Common myeloid progenitor, CD34-positive (primary cell): ENCODE data around the gene OPHN1.
A peak's percentile ranks its signal among the peaks of the same experiment; 100 is the strongest.
"Not testable (repeated sequence)": the region's sequence is repeated elsewhere in the genome, so short reads cannot be mapped to it uniquely, and the experiment has no call there.

Experiments
- CTCF ChIA-PET: fragments of 350-600 bp; sonication (Branson Sonifier 250); formaldehyde crosslinking; loops from one replicate; lab custom pipeline; 2021; ENCODE audit warnings: antibody characterized with exemption; lab: Charles Lee
- POLR2A ChIA-PET: fragments of 350-600 bp; sonication (Branson Sonifier 250); formaldehyde crosslinking; loops from one replicate; lab custom pipeline; 2021; ENCODE audit warnings: antibody characterized with exemption; lab: Charles Lee
- DNase-seq, 3 donors: peaks; one replicate each; pipeline versions ENCODE4 v3.0.0 to v3.0.0-alpha.2; 2013
- H3K27ac ChIP-seq, 2 experiments: 1 replicate in 1 of 2; 2 replicates in 1 of 2; pipeline ENCODE4 v1.7.0; 2013; ENCODE audit warnings: inconsistent platforms in 2 of 2, low read length in 2 of 2, mild to moderate bottlenecking in 2 of 2, low read depth in 1 of 2, moderate library complexity in 1 of 2; ENCODE audit not compliant: severe bottlenecking in 2 of 2, insufficient read depth in 1 of 2, poor library complexity in 1 of 2
- H3K27me3 ChIP-seq, 5 experiments: replicated peaks in 2 of 5; 1 replicate in 3 of 5; 2 replicates in 2 of 5; pipeline versions ENCODE4 v1.6.1 to v1.7.0; 2013; ENCODE audit warnings: low read length in 4 of 5, mild to moderate bottlenecking in 2 of 5, moderate library complexity in 2 of 5, inconsistent platforms in 1 of 5; ENCODE audit not compliant: insufficient read depth in 5 of 5, control insufficient read depth in 4 of 5
- H3K36me3 ChIP-seq, 4 experiments: 1 replicate in 2 of 4; 2 replicates in 2 of 4; pipeline versions ENCODE4 v1.6.1 to v1.7.0; 2013; ENCODE audit warnings: low read length in 3 of 4, control low read depth in 1 of 4, mild to moderate bottlenecking in 1 of 4; ENCODE audit not compliant: control insufficient read depth in 4 of 4, insufficient read depth in 4 of 4
- H3K4me1 ChIP-seq, 4 experiments: 1 replicate in 3 of 4; 2 replicates in 1 of 4; pipeline versions ENCODE4 v1.6.1 to v1.7.1; 2013; ENCODE audit warnings: low read length in 3 of 4, mild to moderate bottlenecking in 3 of 4, control low read depth in 1 of 4, inconsistent platforms in 1 of 4, moderate library complexity in 1 of 4; ENCODE audit not compliant: control insufficient read depth in 4 of 4, insufficient read depth in 4 of 4; ENCODE audit errors: control extremely low read depth in 1 of 4
- H3K4me3 ChIP-seq, 7 experiments: 1 replicate in 4 of 7; 2 replicates in 3 of 7; pipeline versions ENCODE4 v1.5.1 to v1.7.0; 2013; ENCODE audit warnings: mild to moderate bottlenecking in 7 of 7, low read length in 6 of 7, moderate library complexity in 6 of 7, inconsistent platforms in 2 of 7, low read depth in 2 of 7, control low read depth in 1 of 7; ENCODE audit not compliant: insufficient read depth in 4 of 7, control insufficient read depth in 1 of 7; ENCODE audit errors: extremely low read depth in 1 of 7
- H3K9me3 ChIP-seq, 5 experiments: 1 replicate in 4 of 5; 2 replicates in 1 of 5; pipeline versions ENCODE4 v1.6.1 to v1.7.1; 2013; ENCODE audit warnings: low read length in 4 of 5, mild to moderate bottlenecking in 2 of 5, inconsistent platforms in 1 of 5, low read depth in 1 of 5, moderate library complexity in 1 of 5; ENCODE audit not compliant: control insufficient read depth in 4 of 5, insufficient read depth in 2 of 5; ENCODE audit errors: control extremely low read depth in 1 of 5
- WGBS: methylation state at CpG from one replicate; pipeline ENCODE4 v1.1.5; 2013; ENCODE audit not compliant: insufficient coverage; 5-methylcytosine and 5-hydroxymethylcytosine counted together

Gene OPHN1

DNA sequence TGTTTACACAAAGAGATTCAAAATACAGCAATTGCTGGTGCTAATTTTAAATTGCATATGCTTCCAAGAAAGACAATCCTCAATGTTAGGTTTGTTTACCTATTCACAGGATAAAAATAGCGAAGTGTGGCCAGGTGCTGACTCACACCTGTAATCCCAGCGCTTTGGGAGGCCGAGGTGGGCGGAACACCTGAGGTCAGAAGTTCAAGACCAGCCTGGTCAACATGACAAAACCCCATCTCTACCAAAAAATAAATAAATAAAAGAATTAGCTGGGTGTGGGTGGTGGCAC lies 77.7 kb downstream of the OPHN1 start:
- ChIA-PET POLR2A (no interaction called here), CTCF (no interaction called here)
- no peak overlapping the region for H3K4me3 ChIP-seq
- no peaks in the 10 kb centered on the region for H3K4me1 ChIP-seq
- no CpG with 5 or more reads among the region's 4 CpGs for WGBS
- DNase-seq, result no peak
- H3K27ac ChIP-seq, result no peak overlapping the region
- H3K27me3 ChIP-seq, result no peaks in the 10 kb centered on the region
- no peaks in the 10 kb centered on the region for H3K36me3 ChIP-seq
- H3K9me3 ChIP-seq, result no peaks in the 10 kb centered on the region

DNA sequence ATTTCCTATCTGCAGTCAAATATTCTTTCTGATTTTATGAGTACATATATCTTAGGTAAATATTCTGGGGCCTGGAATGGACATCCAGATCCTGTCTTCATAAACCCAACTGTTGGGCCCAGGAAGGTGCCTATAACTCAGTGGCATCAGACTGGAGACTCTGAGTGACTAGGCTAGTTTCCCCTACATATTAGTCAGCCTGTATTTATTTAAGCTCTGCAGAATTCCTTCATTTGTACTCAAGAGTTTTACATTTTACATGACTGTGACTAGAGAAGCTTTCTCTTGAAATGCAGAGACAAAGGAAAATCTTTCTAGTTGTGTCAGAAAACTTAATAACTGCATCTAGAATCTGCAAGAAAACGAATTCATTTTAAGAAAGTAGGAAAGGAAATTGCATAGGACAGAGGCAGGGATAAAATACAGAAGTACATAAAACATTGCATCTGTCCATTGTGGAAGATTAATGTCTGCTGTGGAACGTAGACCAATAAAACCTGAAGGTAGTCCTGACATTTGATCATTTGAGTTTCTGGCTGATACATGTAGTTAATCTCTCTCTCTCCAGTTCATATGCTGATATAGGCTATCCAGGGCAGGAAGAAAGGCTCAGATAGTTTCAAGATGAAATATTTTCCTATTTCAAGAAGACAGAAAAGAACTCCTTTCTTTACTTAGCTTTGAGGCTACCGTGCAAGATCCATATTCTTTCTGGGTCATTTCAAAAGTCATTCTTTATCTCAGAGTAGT lies 78.2 kb downstream of the OPHN1 start:
- Histone ChIP-seq H3K9me3 (no peaks in the 10 kb centered on the region), H3K27me3 (no peaks in the 10 kb centered on the region), H3K36me3 (no peaks in the 10 kb centered on the region), H3K27ac (no peak overlapping the region), H3K4me3 (no peak overlapping the region), H3K4me1 (no peaks in the 10 kb centered on the region)
- WGBS, result 39% methylated on average over 3 of the region's 3 CpGs
- peak in 1 of 3 donors; percentile 6 for DNase-seq
- ChIA-PET CTCF (no interaction called here), POLR2A (no interaction called here)

DNA sequence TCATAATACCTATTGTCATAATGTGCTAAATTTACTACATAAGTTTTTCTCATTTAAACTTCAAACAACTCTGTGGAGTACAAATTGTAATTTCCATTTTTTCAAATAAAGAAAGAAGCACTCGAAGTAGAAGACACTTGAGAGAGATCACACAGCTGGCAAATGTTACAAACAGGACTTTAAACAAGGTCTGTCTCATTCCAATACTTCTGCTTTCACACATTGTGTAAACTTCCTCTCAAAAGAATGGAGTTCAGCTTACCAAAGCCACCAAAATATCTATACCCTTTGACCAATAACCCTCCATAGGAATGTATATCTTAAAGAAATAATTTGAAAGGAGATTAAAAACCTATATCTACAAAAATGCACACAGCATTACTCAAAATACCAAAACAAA lies 88.3 kb downstream of the OPHN1 start:
- Histone ChIP-seq H3K4me1 (no peaks in the 10 kb centered on the region), H3K9me3 (no peaks in the 10 kb centered on the region), H3K27me3 (no peaks in the 10 kb centered on the region), H3K27ac (no peak overlapping the region), H3K36me3 (no peaks in the 10 kb centered on the region), H3K4me3 (no peak overlapping the region)
- no CpG with 5 or more reads among the region's 1 CpG for WGBS
- POLR2A ChIA-PET, result no interaction called here
- CTCF ChIA-PET, result no interaction called here
- peak in 2 of 3 donors; percentile 4 to 19 for DNase-seq

DNA sequence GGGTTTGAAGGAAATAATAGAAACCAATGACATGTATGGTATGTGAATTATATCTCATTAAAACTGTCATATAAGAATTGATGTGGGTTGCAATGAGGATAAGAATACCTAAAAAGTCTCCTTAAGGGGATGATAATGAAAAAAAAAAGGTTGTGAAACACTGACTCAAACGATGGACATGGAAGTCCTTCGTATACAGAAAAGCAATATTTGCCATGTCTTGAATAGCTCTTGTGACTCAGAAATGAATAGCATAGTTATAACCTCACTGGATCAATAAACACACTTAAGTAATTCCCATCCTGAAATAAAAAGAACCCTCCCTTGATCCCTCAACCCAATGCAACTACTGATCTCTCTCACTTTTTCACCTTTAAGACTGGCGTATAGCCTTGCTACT lies 89.7 kb downstream of the OPHN1 start:
- 100% methylated on average over 2 of the region's 3 CpGs for WGBS
- POLR2A ChIA-PET, result no interaction called here
- H3K27ac ChIP-seq, result no peak overlapping the region

DNA sequence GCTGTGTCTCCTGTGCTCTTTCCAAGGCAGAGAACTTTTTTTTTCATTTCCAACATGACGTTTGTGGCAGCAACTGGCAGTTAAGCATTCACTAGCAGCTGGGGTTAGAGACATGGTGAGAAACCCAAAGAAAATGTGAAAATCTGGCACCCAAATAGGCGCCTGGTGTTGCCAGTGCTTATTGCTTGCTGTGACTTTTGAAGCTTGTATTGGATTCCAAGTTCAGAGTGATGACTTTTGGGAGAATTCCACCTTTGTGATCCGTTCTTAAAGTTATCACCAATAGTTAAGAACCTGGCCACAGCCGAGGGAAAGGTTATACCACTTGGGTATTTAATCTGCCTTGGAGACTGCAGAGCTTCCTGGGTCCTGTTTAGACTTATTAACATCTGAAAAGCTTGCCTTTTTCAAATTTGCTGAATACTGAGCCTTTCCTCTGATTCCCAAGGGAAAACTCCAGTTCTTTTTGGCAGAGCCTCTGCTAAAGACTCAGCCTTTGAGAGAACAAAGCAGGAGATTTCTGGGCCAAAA lies 101.0 kb downstream of the OPHN1 start:
- DNase-seq, result no peak
- POLR2A ChIA-PET, result no interaction called here
- Histone ChIP-seq H3K9me3 (no peaks in the 10 kb centered on the region), H3K27ac (no peak overlapping the region), H3K4me1 (no peaks in the 10 kb centered on the region), H3K36me3 (no peaks in the 10 kb centered on the region), H3K4me3 (no peak overlapping the region), H3K27me3 (no peaks in the 10 kb centered on the region)
- CTCF ChIA-PET, result interaction anchor here (0.7 kb wide), 1 partner anchor 35 kb away, joined by 4 read pairs; no protein-coding TSS in a partner anchor
- 70% methylated on average over 4 of the region's 4 CpGs for WGBS

More for the DNA sequence above, 89.7 kb downstream of the OPHN1 start:
- H3K4me3 ChIP-seq, result no peak overlapping the region
- no peak for DNase-seq
- no peaks in the 10 kb centered on the region for H3K27me3 ChIP-seq
- no peaks in the 10 kb centered on the region for H3K9me3 ChIP-seq
- H3K36me3 ChIP-seq, result no peaks in the 10 kb centered on the region
- CTCF ChIA-PET, result no interaction called here
- H3K4me1 ChIP-seq, result no peaks in the 10 kb centered on the region

DNA sequence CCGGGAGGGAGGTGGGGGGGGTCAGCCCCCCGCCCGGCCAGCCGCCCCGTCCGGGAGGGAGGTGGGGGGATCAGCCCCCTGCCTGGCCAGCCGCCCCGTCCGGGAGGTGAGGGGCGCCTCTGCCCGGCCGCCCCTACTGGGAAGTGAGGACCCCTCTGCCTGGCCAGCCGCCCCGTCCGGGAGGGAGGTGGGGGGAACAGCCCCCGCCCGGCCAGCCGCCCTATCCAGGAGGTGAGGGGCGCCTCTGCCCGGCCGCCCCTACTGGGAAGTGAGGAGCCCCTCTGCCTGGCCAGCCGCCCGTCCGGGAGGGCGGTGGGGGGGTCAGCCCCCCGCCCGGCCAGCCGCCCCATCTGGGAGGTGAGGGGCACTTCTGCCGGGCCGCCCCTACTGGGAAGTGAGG lies 106.5 kb downstream of the OPHN1 start:
- H3K4me3 ChIP-seq, H3K4me1 ChIP-seq, H3K9me3 ChIP-seq, POLR2A ChIA-PET, CTCF ChIA-PET, H3K27me3 ChIP-seq, H3K27ac ChIP-seq, H3K36me3 ChIP-seq, DNase-seq: not testable (repeated sequence)
- no CpG with 5 or more reads among the region's 30 CpGs for WGBS

DNA sequence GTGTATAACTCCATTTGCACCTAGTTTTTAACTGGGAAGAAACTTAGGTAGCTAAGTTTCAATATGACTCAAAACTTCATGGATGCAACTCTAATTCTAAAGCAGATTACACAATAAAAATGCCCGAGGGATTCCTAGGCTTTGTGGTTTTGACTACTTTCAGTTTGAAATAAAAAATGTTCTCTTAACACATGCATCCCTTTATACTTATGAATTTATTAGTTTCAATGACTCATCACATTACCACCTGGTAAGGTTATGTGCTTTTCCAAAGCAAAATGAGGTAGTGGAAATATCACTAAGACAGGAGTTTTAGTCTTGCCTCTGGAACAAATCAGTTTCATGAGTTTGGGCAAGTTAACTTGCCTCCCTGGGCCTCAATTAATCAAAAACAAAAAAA lies 125.5 kb downstream of the OPHN1 start:
- DNase-seq, result peak in 2 of 3 donors; percentile 45 to 61
- CTCF ChIA-PET, result interaction anchor here (0.6 kb wide), 1 partner anchor 18 kb away, joined by 5 read pairs; no protein-coding TSS in a partner anchor
- Histone ChIP-seq H3K4me3 (no peak overlapping the region), H3K27me3 (no peaks in the 10 kb centered on the region), H3K27ac (no peak overlapping the region), H3K9me3 (no peaks in the 10 kb centered on the region), H3K4me1 (peaks cover 0 to 4% (median 0%) of the 10 kb centered on the region in 4 experiments), H3K36me3 (no peaks in the 10 kb centered on the region)
- POLR2A ChIA-PET, result no interaction called here
- WGBS, result no CpG with 5 or more reads among the region's 1 CpG
